HTR-8/SVneo (cell line): ENCODE data around the gene CRELD2.

Experiments used
- DNase-seq: peaks from one replicate; pipeline ENCODE4 v3.0.0; 2011; ENCODE audit warnings: low spot score, mixed read lengths; ENCODE audit not compliant: insufficient read length
- FAIRE-seq: peaks from 2 replicates; lab custom pipeline; 2011; peaks lifted over from hg19 to GRCh38; lab: Jason Lieb, UNC

The CRELD2 gene

DNA sequence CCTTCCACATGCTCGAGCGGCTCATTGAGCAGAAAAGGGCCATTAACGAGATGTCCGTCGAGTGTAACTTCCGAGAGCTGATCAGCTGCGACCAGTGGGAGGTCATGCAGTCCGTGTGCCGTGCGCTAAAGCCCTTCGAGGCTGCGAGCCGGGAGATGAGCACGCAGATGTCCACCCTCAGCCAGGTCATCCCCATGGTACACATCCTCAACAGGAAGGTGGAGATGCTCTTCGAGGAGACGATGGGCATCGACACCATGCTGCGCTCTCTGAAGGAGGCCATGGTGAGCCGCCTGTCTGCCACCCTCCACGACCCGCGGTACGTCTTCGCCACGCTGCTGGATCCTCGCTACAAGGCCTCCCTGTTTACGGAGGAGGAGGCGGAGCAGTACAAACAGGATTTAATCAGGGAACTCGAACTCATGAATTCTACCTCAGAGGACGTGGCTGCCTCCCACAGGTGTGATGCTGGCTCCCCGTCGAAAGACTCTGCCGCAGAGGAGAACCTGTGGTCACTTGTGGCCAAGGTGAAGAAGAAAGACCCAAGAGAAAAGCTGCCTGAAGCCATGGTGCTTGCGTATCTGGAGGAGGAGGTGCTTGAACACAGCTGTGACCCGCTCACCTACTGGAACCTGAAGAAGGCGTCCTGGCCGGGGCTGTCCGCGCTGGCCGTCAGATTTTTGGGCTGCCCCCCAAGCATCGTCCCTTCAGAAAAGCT, 31.9 kb upstream of the CRELD2 start:
- FAIRE-seq (no peak), DNase-seq (no peak)

DNA sequence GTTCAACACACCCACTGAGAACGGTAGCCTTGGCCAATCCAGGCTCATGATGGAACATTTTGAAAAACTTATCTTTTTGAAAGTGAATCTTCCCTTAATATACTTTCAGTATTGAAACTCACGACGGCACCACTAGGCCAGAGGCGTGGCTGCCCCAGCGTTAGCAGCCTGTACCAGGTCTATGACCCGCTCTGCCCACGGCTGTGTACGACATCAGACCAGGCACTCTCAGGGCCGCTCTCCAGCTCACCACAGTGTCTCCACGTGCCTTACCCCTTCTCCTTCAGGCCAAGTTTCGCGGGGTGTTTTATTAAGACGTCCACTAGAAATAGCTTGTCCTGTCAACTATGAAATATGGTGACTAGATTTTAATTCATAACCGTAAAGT, 31.4 kb upstream of the CRELD2 start:
- FAIRE-seq: no peak
- DNase-seq: no peak

- FAIRE-seq (no peak), DNase-seq (no peak)
Observed at GRCh38 chr22:49887702-49888101, 30.7 kb upstream of the CRELD2 start.

DNA sequence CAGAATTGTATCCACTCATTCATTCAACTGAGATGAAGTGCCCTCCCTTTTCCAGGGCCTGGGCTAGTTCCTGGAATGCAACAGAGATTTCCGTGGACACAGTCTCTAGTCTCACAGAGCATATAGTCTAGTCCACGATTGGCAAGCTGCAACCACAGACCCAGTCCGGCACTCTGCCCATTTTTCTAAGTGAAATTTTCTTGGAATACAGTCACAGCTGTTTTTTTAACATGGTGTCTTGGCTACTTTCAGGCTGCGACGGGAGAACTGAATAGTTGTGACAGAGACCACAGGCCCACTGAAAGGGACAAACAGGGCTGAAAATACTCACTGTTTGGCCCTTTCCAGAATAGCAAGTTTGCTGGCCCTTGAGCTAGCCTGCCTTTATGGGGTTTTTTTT, 29.4 kb upstream of the CRELD2 start:
- DNase-seq: no peak
- FAIRE-seq: no peak

- FAIRE-seq: no peak
- DNase-seq: no peak
Observed at GRCh38 chr22:49892226-49892899, 26.1 kb upstream of the CRELD2 start.

- FAIRE-seq (no peak), DNase-seq (no peak)
Observed at GRCh38 chr22:49893025-49893424, 25.4 kb upstream of the CRELD2 start.

DNA sequence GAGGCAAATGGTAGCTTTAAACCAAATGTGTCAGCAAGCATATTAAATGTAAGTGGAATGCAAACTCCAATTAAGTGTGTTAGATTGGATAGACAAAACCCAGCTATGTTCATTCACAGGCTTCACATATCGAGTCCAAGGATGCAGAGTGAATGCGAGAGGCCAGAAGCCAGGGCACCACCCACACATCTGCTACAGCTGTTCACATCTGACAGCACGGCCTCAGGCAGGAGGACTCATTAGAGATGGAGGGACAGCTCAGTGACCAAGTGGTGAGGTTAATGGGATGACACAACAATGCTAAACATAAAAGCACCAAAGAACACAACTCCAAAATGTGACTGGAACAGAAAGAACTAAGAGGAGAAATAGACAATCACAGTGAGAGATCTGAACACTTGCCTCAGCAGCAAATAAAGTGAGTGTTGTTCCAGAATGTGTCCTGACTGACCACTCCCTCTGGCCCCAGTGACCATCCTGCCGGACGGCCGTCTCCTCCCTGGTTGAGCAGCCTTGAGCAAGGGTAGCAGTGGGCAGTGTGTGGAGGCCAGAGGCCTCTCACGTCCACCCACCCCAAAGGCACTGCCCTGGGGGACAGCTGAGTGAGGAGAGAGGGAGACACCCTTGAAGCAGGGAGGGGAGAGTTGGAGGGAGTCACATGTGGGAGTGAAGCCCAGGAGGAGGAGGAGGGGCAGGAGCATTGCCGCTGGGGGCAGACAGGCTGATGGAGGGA, 23.9 kb upstream of the CRELD2 start:
- FAIRE-seq (no peak), DNase-seq (no peak)

- no peak for FAIRE-seq
- DNase-seq: no peak
Observed at GRCh38 chr22:49896201-49896600, 22.2 kb upstream of the CRELD2 start.

GRCh38 chr22:49897015-49897684, 21.3 kb upstream of the CRELD2 start:
- DNase-seq (no peak), FAIRE-seq (no peak)

- FAIRE-seq: no peak
- DNase-seq: no peak
Observed at GRCh38 chr22:49899530-49899929, 18.9 kb upstream of the CRELD2 start.

DNA sequence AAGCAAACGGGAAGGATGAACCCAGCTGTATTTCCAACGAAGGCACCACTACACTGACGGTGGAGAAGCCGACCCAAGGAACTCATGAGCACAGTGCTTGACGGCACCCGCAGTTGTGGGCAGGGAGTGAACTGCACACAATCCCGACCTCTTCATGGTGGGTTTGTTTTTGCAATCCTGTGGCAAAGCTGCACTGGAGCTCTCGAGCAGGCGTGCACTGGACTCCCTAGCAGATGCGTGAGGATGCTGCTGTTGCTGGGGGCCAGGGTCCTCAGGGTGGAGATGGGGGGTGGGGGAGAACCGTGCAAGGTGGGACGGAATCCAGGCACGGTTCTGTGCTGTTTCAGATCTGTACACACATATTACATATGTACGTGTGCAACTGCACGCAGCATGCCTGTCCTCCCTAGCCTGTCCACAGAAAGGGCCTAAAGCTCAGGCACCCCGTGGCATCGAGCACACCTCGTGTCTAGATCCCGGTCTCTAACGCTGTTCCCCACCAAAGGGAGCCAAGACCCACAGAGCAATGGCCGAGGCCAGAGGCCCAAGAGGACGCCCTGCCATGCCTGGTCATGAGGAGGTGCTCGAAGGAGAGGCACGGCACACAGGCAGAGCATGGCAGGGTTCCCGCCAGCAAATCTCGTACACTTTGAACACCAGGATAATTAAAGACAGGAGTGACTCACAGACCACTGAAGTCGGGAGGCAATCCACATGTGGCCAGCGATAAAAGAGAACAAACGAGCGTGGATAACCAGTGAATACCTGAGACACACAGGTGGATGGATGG, 17.8 kb upstream of the CRELD2 start:
- DNase-seq: no peak

DNA sequence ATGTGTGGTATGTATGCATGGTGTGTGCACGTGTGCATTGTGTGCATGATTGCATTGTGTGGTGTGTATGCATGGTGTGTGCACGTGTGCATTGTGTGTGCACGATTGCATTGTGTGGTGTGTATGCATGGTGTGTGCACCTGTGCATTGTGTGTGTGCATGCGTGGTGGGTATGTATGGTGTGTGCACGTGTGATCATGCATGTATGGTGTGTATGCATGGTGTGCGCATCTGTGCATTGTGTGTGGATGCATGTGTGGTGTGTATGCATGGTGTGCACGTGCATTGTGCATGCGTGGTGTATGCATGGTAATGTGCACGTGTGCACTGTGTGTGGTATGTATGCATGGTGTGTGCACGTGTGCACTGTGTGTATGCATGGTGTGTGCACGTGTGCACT, 17.0 kb upstream of the CRELD2 start:
- DNase-seq: no peak
- FAIRE-seq: no peak

More for the DNA sequence above, 17.8 kb upstream of the CRELD2 start:
- no peak for FAIRE-seq

GRCh38 chr22:49903322-49904039, 15.0 kb upstream of the CRELD2 start:
- FAIRE-seq: no peak

GRCh38 chr22:49904040-49904369, 14.4 kb upstream of the CRELD2 start:
- FAIRE-seq: no peak
- DNase-seq: no peak

More at GRCh38 chr22:49903322-49904039, 15.0 kb upstream of the CRELD2 start:
- no peak for DNase-seq

- DNase-seq (no peak), FAIRE-seq (no peak)
Observed at GRCh38 chr22:49905465-49905864, 13.0 kb upstream of the CRELD2 start.

DNA sequence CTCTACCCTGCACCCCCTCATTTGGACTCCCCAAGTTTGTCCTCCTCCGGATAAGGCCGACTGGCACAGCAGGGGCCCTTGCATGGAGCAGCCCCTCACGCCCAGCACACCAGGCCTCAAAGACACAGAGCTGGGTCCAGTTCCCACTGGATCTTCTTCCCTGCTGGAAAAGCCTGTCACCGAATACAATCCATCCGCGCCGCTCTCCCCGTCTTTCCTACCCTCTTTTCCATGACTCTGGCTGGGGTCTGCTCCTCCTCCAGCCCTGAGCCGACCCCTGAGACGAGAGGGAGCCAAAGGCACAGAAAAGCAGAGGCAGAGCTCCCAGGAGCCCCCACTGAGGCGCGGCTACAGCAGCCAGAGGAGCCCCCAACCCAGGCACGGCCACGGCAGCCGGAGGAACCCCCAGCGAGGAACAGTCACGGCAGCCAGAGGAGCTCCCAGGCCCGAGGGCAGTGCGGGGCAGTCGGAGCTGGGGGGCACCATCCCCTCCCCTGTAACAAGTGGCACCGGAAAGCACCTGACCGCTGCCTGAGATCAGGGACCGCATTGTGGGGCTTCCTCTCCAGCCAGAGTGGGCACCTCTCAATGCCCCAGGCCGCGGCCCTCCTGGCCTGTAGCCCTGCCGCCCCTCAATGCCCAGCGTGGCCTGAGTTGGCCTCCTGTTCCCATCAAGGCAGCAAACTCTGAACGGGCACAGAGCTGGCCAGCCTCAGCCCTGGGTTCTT, 12.2 kb upstream of the CRELD2 start:
- FAIRE-seq (no peak), DNase-seq (no peak)

GRCh38 chr22:49906799-49907290, 11.6 kb upstream of the CRELD2 start:
- no peak for FAIRE-seq

DNA sequence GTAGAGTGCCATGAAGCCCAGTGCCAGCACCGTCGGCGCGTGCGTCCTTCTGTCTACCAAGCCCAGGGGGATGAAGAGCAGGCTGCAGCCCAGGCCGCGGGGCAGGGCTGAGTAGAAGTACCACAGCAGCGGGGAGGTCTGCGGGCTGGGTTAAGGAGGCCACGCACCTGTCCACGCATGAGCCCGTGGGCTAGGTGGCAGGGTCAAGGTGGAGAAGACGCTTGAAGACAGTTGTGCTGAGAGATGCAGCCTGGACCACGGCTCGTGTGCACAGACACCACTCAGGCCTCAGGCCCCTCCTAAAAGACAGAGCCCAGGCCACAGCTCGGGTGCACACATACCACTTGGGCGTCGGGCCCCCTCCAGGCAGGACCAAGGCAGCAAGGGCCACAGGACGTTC, 10.6 kb upstream of the CRELD2 start:
- DNase-seq (no peak), FAIRE-seq (no peak)

More at GRCh38 chr22:49906799-49907290, 11.6 kb upstream of the CRELD2 start:
- DNase-seq: no peak
